Measurements from ENCODE around the gene ZBTB8OS. TPM values are rescaled to one million over a fixed set of nuclear protein-coding genes. Genes with fewer than 3 reads are reported as not detected.
A peak's percentile ranks its signal among the peaks of the same experiment; 100 is the strongest.

ZBTB8OS gene
- total and polyA plus RNA-seq, 9 of the 15 experiments (the other 6 are each of a cell fraction or from before 2014, with no cell fraction given), result 54.8 to 230 (median 107) TPM

- peak; percentile 56; the same call in 1 of the 2 replicates for TF ChIP-seq ZBTB40 (IDR thresholded peaks at IDR 0.05)
- TF ChIP-seq ZBTB40 (CRISPR knock-in tag; IDR thresholded peaks at IDR 0.05), result no peak
- TF ChIP-seq, protein P1, sequence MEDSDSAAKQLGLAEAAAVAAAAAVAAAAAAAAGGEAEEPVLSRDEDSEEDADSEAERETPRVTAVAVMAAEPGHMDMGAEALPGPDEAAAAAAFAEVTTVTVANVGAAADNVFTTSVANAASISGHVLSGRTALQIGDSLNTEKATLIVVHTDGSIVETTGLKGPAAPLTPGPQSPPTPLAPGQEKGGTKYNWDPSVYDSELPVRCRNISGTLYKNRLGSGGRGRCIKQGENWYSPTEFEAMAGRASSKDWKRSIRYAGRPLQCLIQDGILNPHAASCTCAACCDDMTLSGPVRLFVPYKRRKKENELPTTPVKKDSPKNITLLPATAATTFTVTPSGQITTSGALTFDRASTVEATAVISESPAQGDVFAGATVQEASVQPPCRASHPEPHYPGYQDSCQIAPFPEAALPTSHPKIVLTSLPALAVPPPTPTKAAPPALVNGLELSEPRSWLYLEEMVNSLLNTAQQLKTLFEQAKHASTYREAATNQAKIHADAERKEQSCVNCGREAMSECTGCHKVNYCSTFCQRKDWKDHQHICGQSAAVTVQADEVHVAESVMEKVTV (CRISPR knock-in tag; IDR thresholded peaks at IDR 0.05), result peak; percentile 43; the same call in 1 of the 2 replicates
- TF ChIP-seq FOXK2 (conservative IDR thresholded peaks at IDR 0.05 in 1 of 2, IDR thresholded peaks at IDR 0.05 in 1 of 2; ENCODE audit: low read depth in 2 of 2), result no peak
- TF ChIP-seq POU5F1 (IDR thresholded peaks at IDR 0.05; ENCODE audit: borderline replicate concordance, low read depth, low read length, partially characterized antibody), result peak; percentile 1
- TF ChIP-seq PPARD (CRISPR knock-in tag; IDR thresholded peaks at IDR 0.05), result no peak
- TF ChIP-seq, protein P2, sequence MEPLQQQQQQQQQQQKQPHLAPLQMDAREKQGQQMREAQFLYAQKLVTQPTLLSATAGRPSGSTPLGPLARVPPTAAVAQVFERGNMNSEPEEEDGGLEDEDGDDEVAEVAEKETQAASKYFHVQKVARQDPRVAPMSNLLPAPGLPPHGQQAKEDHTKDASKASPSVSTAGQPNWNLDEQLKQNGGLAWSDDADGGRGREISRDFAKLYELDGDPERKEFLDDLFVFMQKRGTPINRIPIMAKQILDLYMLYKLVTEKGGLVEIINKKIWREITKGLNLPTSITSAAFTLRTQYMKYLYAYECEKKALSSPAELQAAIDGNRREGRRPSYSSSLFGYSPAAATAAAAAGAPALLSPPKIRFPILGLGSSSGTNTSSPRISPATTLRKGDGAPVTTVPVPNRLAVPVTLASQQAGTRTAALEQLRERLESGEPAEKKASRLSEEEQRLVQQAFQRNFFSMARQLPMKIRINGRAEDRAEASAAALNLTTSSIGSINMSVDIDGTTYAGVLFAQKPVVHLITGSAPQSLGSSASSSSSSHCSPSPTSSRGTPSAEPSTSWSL (CRISPR knock-in tag; IDR thresholded peaks at IDR 0.05; ENCODE audit: borderline replicate concordance), result 0 out of 2 replicates have a peak, but pooled peaks have one; percentile 44
- TF ChIP-seq ILF3 (IDR thresholded peaks at IDR 0.05; ENCODE audit: borderline replicate concordance), result no peak
- TF ChIP-seq SAP30 (IDR thresholded peaks at IDR 0.05; ENCODE audit: borderline replicate concordance, insufficient read depth, low read depth, low read length, poor library complexity, severe bottlenecking), result no peak
- peak; percentile 91 for TF ChIP-seq RBFOX2 (IDR thresholded peaks at IDR 0.05; ENCODE audit: low read depth, low read length)
- no peak for TF ChIP-seq HMG20A (CRISPR knock-in tag; conservative IDR thresholded peaks at IDR 0.05)
- TF ChIP-seq KLF1 (tag; IDR thresholded peaks at IDR 0.05), result peak; percentile 49; the same call in 1 of the 2 replicates
- peak; percentile 10 for TF ChIP-seq ZNF146 (CRISPR knock-in tag; IDR thresholded peaks at IDR 0.05; ENCODE audit: unreplicated experiment)
- 0 out of 2 replicates have a peak, but pooled peaks have one; percentile 52 for TF ChIP-seq ZNF12 (CRISPR knock-in tag; IDR thresholded peaks at IDR 0.05)
Measured at GRCh38 chr1:32651461-32652073, 1.2 kb upstream of the ZBTB8OS start (continued).
